Activated CD4-positive, alpha-beta T cell treated with anti-CD3 and anti-CD28 coated beads, Interleukin-2, amount 50 U/mL, for 4 hours (primary cell): ENCODE data around the gene SREBF1.

Experiments used
- DNase-seq, 2 experiments: peaks; one replicate each; pipeline ENCODE4 v3.0.0-alpha.2; 2020

The SREBF1 gene

DNA sequence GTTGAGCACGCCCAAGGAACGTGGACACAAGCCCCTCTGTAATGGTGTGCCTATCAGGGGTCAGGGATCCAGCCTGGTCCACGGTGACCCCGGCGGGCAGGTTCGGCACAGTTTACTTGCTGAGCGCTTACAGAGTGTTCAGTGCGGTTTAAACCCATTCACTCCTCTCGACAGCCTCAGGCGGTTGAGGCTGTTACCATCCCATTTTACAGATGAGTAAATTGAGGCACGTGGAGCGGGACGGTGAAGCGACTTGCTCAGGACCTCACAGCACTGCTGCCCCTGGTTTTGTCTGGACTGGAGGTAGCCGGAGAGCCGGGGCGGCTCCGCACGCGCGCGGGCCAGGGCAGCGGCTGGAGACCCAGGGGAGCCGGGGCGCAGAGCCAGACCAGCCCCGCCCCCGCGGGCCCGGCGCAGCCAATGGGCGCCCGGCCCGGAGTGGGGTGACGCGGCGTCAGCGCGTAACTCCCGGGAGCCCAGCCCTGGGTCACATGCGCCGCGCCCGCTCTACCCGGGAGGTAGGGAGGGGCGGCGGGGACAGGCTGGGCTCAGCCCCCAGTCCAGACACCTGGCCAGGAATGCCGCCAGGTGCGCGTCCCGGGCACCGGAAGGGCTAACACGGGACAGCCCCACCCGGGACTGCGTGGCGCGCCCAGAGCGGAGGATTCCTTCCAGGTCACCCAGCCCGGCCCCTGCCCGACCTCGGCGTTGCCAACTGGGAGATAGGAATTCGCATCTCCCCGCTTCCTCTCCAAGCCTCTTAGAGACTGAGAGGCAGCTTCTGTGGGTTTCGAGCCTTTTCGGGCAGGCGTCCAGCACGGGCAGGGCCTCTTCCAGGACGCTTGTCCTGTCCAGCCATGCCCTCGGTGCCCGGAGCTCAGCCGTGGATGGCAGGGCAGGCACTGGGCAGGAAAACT lies 3.3 kb upstream of the SREBF1 start:
- peak; percentile 66 to 67 for DNase-seq

- no peak for DNase-seq
Measured at GRCh38 chr17:17837966-17838962, 1.5 kb upstream of the SREBF1 start.

- DNase-seq: no peak
Measured at GRCh38 chr17:17837380-17837821, 615 bp upstream of the SREBF1 start.

DNA sequence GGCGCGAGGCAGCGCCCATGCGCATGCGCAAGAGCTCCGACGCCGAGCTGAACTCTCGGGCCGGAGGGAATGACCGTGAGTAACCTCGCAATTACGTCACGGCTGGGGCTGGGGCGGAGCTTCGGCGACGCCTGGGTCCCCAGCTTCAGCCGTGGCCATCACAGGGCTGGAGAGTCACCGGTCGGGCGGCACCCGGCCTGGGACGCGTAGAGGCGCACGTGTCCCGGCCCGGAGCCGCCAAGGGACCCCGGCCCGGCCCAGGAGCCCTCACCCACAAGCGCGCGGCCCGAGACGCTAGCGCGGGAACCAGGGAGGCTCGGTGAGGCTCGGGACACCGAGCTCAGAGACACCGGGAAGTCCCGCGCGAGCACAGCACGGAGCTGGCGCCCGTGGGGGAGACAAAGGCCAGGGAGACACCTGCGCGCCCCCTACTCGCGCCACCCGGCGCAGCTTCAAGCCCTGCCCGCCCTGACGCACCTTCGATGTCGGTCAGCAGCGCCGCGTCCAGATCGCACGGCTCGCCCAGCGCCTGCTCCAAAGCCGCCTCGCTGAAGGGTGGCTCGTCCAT lies 452 bp downstream of the SREBF1 start:
- DNase-seq: peak; percentile 95 to 96

GRCh38 chr17:17835415-17836249 lies 1.2 kb downstream of the SREBF1 start:
- no peak for DNase-seq

DNA sequence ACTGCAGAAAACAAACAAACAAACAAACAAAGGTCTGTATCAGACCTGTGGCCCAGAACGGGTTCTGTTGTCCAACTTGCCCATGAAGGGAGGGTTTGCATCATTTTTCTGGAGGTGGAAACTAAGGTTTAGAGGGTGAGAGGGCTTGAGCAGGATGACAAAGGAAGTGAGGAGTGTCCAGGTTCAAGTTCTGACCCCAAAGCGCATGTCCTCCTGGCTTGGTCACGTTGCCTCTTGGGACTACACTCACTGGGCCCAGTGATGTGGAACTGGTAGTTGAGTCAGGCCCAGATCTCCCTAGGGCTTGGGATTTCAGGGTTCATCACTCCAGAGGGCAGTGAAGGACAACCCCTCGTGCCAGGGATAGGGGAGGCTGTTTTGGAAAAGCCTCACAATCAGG lies 1.8 kb downstream of the SREBF1 start:
- no peak for DNase-seq

- DNase-seq: no peak
Measured at GRCh38 chr17:17833658-17834357, 3.0 kb downstream of the SREBF1 start.

DNA sequence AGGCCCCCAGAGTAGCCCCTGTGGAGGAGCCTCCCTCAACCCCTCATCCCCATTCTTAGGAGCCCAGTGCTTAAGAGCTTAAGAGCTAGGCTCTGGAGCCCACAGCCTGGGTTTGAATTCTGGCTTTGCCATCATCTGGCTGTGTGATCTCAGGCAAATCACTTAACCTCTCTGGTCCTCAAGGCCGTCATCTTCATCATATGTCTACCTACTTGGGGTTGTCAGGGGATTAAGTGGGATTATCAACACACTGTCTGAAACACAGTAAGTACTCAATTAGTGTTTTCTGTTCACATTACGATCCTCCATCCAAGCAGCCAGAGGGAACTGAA lies 4.8 kb downstream of the SREBF1 start:
- no peak for DNase-seq

DNA sequence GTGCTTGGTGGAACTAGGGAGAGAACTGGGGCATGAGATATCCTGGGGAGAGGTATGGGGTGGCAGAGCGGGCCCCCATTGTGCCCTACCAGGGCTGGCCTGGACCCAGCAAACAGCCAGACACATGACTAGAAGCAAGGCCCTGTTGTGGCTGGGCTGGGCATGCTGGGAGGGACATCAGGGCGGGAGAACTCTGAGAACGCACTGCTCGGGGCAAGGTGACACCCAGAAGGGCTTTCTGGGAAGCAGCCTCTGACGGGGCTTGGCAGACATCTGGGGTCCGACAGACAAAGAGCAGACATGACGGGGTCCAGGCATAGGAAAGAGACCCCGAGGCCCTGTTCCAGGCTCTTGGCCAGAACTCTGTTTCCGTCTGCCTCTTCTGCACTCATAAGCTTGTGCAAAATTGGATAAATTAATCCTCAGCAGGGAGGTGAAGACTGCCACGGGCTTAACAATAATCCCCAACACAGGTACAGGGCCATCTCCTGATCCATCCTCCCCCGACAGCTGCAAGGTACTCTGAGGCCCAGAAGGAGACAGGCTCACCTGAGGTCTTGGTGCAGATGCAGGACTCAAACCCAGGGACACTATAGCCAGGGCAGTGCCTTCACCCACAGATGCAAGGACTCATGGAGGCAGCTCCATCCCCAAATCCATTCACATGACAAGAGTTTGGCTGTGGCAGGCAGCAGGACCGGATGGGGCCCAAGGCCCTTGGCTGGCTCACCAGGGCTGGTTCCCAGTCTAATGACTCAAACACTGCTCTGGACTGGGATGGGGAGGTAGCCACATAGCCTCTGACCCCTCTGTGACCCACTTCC lies 5.4 kb downstream of the SREBF1 start:
- DNase-seq: no peak

DNA sequence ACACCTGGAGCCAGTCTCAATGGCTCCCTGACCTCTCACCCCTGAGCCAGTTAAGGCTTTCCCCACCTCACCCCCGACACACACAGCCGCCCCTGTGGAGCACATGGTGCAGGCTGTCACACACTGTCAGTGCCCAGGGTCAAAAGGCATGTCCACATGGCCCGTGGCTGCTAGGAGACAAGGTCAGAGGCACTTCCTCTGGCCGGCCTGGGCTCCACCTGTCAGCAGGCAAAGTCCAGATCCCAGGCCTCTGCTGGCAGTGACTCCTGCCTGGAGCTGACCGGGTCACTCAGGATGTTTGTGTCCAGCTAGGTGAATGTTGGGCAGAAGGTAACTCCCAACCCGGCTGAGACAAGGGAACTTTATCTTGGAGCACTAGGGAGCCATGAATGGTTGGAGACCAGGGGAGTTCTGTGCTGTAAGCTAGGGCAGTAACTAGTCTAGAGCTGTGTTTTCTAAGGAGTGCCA lies 6.0 kb downstream of the SREBF1 start:
- DNase-seq: no peak

DNA sequence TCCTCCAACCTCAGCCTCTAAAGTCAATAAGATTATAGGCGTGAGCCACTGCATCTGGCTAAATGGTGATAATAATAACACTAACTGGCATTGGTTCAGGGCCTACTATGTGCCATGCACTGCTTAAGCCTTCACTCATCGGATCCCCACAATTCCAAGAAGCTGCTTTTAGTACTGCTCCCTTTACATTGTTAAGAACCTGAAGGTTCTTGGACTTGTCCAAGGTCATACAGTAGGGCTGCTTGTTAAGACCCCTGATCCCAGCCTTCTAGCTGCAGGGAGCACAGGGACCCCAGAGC lies 6.6 kb downstream of the SREBF1 start:
- no peak for DNase-seq

DNA sequence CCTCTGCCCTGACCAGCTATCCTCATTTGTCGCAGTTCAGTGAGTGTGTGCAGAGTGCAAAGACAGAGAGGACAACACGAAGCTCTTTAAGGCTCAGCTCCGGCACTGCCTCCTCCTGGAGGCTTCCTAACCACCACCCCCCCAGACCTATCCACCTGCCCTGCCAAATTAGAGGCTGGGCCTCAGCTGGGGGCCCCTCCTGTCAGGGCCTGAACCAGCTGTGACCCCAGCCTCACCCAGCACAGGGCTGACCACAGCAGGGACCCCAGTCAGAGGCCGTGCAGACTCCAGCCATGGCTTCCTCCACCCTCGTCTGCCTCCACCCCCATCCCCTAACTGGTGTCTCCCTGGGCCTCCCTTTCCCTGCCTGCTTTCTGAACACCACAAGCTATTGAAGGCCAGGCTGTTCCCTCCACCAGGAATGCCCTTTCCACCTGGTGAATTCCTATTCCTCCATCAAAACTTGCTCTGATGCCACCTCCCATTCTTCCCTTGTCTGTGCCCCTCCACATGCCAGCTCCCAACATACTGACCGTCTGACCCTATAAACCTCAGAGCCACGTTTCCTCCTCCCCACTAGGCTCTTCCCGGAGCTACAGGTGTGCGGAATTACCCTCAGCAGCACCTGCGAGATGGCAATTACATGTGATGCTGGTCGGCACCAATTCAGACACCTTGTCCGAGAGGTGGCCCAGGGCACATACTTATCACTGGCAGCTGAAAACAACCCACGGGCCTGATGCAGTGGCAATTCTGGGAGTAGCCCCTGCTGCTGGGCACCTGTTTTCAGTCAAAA lies 8.8 kb downstream of the SREBF1 start:
- no peak for DNase-seq

DNA sequence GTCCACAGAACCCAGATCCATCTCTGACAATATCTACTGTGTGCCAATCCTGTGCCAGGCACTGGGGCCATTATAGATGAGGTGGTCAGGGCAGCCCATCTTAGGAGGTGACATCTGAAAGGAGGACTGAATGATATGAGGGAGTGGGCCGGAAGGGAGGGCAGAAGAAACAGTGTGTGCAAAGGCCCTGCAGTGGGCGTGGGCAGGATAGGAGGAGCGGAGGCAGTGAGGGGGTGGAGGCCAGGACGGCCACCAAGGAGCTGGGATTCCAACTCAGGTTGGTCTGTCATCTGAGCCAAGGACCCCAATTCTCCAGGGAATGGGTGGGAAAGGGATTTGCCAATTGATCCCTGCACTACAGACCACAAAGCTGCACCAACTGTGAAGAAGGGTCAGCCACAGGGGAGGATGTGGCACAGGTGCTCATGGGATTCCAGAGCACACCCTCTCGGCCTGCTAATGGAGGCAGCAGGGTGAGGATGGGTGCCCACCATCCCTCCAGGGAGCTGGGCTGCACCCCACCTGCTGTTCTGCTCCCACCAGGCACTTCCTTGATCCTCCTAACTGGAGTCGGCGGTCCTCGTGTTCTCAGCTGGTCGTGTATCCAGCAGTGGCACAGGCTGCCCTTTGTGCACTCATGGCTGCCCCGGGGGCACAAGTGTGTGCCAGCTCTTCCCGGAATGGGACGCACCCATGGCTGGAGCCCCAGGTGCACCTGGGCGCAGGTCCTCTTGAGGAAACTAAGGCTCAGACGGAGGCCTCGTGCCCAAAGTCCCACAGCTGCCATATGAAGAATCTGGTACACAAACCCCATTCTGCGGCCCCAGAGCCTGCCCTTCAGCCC lies 9.6 kb downstream of the SREBF1 start:
- DNase-seq: no peak

DNA sequence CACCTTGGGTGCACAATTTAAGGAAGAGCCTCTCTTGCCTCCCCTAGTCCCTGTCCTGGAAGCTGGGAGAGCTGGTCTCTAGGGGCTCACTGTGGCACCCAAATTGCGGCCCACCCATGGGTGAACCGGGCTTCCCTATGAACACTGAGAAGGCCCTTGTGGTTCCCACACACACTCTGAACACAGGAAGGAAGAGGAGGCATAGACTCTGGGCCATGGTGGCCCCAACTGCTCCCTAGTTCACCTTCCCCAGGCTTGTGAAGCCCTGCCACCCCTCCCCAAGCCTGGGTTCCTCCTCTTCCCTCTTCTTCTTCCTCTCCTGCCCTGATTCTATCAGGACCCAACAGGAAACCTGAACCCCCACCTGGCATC lies 10.5 kb downstream of the SREBF1 start:
- no peak for DNase-seq

DNA sequence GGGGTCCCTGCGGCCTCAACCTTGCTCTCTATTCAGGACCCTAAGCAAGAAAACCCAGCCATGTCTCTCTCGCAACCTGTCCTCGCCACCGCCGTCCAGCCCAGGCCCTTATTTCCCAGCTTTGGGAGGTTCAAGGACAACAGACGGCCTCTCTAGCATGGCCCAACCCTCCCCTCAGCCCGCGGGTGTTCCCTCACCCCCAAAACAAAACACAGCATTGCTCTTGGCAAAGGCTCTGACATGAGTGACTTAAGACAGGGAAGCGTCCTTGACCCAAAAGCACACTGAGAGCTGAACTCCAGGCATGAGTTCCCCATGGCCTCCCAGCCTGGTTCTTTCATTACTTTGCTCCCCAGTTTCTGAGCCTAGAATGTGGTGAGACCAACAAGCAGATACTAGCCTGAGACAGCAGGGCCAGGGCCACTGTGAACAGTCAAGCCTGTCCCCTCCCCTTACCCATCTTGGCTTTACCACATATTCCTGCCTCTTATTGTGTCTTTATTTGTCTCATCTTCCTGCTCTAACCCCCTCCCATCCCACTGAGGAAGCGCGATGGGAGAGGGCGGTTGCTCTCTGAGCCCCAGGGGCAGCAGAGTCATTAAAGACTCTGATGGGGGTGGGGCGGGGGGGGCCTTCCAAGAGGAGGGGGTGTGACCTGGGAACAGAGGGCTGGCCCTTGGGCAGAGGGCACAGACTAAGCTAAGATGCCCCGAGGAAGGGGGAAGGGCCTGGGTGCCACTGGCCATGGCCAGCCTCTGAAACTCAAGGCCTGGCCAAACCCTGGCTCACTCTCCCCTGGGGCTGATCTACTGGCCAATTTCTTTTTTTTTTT lies 11.8 kb downstream of the SREBF1 start:
- DNase-seq: no peak

GRCh38 chr17:17824119-17824782 lies 12.5 kb downstream of the SREBF1 start:
- no peak for DNase-seq

GRCh38 chr17:17823433-17824118 lies 13.2 kb downstream of the SREBF1 start:
- peak; percentile 50 to 54 for DNase-seq
